Measurements from ENCODE around the gene ZNF629.

GRCh38 chr16:30773826-30774225, 13.2 kb downstream of the ZNF629 start:
- TF ChIP-seq CTCF (IDR thresholded peaks at IDR 0.05; ENCODE audit: low read depth, low read length) (no peak), EZH2phosphoT487 (IDR thresholded peaks at IDR 0.05; ENCODE audit: low read depth) (no peak)
